ENCODE results near the gene MCM3AP.

- TF ChIP-seq PPARA (CRISPR knock-in tag; IDR thresholded peaks at IDR 0.05; ENCODE audit: borderline replicate concordance), result no peak
- TF ChIP-seq RARB (CRISPR knock-in tag; IDR thresholded peaks at IDR 0.05), result no peak
- TF ChIP-seq ZNF8 (CRISPR knock-in tag; IDR thresholded peaks at IDR 0.05), result no peak
Measured at GRCh38 chr21:46286648-46287002, 1.2 kb upstream of the MCM3AP start.
